Measurements from ENCODE around the gene PDE8B.
"Not testable (repeated sequence)": the region's sequence is repeated elsewhere in the genome, so short reads cannot be mapped to it uniquely, and the experiment has no call there.

DNA sequence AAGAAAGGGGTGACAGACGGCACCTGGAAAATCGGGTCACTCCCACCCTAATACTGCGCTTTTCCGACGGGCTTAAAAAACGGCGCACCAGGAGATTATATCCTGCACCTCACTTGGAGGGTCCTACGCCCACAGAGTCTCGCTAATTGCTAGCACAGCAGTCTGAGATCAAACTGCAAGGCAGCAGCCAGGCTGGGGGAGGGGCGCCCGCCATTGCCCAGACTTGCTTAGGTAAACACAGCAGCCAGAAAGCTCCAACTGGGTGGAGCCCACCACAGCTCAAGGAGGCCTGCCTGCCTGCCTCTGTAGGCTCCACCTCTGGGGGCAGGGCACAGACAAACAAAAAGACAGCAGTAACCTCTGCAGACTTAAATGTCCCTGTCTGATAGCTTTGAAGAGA lies 264.6 kb downstream of the PDE8B start:
- TF ChIP-seq, protein P1, sequence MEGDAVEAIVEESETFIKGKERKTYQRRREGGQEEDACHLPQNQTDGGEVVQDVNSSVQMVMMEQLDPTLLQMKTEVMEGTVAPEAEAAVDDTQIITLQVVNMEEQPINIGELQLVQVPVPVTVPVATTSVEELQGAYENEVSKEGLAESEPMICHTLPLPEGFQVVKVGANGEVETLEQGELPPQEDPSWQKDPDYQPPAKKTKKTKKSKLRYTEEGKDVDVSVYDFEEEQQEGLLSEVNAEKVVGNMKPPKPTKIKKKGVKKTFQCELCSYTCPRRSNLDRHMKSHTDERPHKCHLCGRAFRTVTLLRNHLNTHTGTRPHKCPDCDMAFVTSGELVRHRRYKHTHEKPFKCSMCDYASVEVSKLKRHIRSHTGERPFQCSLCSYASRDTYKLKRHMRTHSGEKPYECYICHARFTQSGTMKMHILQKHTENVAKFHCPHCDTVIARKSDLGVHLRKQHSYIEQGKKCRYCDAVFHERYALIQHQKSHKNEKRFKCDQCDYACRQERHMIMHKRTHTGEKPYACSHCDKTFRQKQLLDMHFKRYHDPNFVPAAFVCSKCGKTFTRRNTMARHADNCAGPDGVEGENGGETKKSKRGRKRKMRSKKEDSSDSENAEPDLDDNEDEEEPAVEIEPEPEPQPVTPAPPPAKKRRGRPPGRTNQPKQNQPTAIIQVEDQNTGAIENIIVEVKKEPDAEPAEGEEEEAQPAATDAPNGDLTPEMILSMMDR (optimal IDR thresholded peaks at IDR 0.05 in 1 of 3, IDR thresholded peaks at IDR 0.05 in 1 of 3, conservative IDR thresholded peaks at IDR 0.05 in 1 of 3; ENCODE audit: extremely low read depth in 1 of 3, insufficient read depth in 2 of 3, low read length in 3 of 3) = not testable (repeated sequence)
- not testable (repeated sequence) for TF ChIP-seq EZH2 (IDR thresholded peaks at IDR 0.05; ENCODE audit: low read length)

Measured in keratinocyte (primary cell).